SIG-M5 treated with dmso at 0.1 percent for 504 hours (cell line): Measurements from ENCODE around the gene MAP3K13.
A peak's percentile ranks its signal among the peaks of the same experiment; 100 is the strongest.

Source experiments
- DNase-seq: peaks from one replicate; lab custom pipeline; 2025; ENCODE audit not compliant: unreplicated experiment; lab: John Stamatoyannopoulos, UW

The MAP3K13 gene, protein sequence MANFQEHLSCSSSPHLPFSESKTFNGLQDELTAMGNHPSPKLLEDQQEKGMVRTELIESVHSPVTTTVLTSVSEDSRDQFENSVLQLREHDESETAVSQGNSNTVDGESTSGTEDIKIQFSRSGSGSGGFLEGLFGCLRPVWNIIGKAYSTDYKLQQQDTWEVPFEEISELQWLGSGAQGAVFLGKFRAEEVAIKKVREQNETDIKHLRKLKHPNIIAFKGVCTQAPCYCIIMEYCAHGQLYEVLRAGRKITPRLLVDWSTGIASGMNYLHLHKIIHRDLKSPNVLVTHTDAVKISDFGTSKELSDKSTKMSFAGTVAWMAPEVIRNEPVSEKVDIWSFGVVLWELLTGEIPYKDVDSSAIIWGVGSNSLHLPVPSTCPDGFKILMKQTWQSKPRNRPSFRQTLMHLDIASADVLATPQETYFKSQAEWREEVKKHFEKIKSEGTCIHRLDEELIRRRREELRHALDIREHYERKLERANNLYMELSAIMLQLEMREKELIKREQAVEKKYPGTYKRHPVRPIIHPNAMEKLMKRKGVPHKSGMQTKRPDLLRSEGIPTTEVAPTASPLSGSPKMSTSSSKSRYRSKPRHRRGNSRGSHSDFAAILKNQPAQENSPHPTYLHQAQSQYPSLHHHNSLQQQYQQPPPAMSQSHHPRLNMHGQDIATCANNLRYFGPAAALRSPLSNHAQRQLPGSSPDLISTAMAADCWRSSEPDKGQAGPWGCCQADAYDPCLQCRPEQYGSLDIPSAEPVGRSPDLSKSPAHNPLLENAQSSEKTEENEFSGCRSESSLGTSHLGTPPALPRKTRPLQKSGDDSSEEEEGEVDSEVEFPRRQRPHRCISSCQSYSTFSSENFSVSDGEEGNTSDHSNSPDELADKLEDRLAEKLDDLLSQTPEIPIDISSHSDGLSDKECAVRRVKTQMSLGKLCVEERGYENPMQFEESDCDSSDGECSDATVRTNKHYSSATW

DNA sequence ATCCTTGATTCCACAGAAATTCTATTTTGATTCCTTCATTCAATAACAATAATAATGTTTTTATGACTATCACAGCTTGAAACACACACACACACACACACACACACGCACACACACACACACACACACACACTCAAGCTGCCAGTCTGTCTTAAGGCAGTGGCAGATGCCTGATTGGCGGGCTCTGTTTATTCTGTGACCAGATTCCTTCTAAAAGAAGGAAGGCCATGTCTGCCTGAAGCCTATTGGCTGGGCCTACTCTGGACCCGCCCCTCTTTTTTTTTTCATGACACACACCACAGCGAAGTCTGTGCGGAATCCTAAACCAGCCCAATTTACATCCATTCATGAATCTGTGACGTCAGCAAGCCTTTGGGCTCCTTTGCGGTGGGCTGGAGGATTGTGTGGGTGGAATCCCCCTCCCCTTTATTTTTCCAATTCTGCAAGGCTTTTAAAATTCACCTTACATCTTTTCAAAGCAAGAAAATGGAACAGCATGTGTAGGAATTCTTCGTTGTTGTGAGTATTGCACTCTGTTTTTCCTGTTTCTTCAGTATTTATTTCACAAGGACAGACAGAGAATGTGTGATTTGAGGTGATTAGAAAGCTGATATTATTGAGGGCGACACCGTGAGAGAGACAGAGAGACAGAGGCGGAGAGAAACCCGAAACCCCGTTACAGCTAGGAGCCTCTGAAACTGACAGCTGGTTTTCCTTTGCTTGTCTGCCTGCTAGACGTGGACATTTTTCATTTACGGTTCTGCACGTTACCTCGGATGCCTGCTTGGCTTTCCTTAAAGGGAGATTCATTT is at the start of gene MAP3K13:
MAP3K13 (plus strand) TSS at position 287 of the 812 bp plus-strand sequence. CDS start 65,446 bp downstream, outside the sequence.
- peak; percentile 87 for DNase-seq

DNA sequence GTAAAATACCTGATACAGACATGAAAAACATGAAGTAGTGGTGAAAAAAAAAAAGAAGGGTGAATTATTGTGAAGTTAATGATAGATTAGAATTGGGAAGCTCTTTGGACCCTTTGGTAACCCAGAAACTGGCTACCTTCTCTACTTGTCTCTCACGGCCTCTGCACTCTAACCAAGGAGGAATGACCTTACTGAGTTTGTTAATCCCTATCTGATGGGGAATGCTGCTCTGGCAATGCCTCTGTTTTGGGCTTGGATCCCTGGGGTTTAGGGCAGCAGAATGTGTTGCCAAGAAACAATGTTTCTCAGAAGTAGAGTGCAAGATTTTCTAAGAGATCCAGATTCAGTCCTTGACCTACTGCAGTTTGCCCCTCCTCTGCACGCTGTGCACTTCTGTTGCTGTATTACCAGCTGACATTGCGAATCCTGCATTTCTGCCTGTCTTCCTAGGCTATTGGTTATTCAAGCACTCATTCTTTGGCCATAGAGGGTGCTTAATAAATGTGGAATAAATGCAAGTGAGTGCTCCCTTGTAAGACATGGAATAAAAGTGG is 49.2 kb upstream of the MAP3K13 start:
- DNase-seq: no peak

GRCh38 chr3:185316740-185317412 is 46.1 kb upstream of the MAP3K13 start:
- peak; percentile 87 for DNase-seq

DNA sequence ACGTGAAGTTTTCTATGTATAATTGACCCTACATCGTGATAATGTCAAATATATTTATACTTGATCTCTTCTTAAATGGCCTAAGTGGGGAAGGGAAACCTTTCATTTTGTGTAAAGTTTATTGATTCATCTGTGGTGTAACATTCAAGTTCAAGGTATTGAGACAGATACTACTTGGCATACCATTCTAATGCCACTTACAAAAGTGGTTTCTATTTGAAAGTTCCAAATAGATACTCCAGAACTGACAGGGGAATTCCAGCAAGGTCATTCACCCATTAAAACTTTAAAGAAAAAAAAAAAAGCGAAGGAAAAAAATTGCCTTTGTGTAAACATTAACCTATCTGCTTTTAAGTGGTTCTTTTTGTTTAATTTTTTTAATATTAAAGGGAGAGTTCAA is 45.3 kb upstream of the MAP3K13 start:
- DNase-seq: no peak

- no peak for DNase-seq
These were observed 44.8 kb upstream of the MAP3K13 start for GRCh38 chr3:185318141-185318540.

GRCh38 chr3:185319801-185320200 is 43.1 kb upstream of the MAP3K13 start:
- no peak for DNase-seq

- no peak for DNase-seq
These were observed 42.0 kb upstream of the MAP3K13 start for GRCh38 chr3:185320949-185321348.

GRCh38 chr3:185322101-185322719 is 40.7 kb upstream of the MAP3K13 start:
- no peak for DNase-seq

GRCh38 chr3:185325946-185326791 is 36.8 kb upstream of the MAP3K13 start:
- no peak for DNase-seq

DNA sequence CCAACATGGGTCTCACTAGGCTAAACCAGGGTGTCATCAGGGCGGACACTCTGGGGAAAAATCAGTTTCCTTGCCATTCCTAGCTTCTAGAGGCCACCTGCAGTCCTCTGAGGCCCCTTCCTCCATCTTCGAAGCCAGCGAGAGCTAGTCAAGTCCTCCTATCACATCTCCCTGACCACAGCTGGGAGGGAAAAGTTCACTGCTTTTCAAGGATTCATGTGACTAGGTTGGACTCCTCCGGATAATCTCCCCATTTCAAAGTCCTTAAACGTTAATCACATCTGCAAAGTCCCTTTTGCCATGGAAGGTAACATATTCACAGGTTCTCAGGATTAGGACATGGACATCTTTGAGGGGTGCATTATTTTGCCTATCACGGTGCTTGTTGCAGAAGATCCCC is 35.9 kb upstream of the MAP3K13 start:
- DNase-seq: no peak

DNA sequence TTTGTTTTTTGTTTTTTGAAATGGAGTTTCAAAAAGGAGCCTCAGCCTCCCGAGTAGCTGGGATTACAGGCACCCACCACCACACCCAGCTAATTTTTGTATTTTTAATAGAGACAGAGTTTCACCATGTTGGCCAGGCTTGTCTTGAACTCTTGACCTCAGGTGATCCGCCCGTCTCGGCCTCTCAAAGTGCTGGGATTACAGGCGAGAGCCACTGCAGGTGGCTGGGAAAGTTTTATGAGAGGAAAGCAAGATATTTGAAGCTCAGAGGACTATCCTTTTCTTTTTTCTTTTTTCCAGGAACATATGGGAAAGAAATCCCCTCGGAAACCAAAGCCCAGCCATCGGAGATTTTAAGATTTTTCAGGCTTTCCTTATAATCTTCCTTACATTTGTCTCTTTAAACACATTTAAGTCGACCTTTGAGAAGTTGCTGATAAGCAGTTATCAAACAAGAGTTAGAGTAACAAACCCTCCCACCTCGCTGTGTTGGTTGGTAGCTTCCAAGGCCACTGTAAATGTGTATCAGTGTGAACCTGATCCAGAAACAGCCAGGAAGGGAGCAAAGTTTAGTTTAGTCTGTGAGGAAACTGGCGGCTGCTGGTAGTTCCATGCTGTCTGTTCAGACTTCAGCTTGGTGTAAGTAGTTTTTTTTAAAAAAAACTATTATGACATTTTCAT is 34.5 kb upstream of the MAP3K13 start:
- DNase-seq: no peak

- peak; percentile 60 for DNase-seq
These were observed 32.7 kb upstream of the MAP3K13 start for GRCh38 chr3:185330238-185330637.

DNA sequence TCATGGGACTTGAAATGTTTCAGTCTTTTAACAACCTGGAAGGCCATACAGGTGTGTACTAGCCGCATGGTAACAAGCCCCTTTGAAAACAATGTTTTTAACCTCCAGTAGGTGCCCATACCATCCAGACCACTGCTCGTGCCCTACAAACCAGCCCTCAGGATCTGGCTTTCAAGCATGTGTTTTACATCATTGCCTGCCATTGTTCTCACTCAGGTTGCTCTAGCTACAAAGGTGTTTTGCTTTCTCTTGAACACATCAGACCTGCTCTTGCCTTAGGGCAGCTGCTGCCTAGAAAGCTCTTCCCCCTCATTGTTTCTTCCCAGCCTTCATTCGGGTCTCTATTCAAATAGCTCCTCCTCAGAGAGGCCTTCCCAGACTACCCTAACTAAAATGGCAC is 32.3 kb upstream of the MAP3K13 start:
- no peak for DNase-seq

- peak; percentile 98 for DNase-seq
These were observed 30.8 kb upstream of the MAP3K13 start for GRCh38 chr3:185332026-185332735.

- peak; percentile 53 for DNase-seq
These were observed 27.1 kb upstream of the MAP3K13 start for GRCh38 chr3:185335799-185336198.

DNA sequence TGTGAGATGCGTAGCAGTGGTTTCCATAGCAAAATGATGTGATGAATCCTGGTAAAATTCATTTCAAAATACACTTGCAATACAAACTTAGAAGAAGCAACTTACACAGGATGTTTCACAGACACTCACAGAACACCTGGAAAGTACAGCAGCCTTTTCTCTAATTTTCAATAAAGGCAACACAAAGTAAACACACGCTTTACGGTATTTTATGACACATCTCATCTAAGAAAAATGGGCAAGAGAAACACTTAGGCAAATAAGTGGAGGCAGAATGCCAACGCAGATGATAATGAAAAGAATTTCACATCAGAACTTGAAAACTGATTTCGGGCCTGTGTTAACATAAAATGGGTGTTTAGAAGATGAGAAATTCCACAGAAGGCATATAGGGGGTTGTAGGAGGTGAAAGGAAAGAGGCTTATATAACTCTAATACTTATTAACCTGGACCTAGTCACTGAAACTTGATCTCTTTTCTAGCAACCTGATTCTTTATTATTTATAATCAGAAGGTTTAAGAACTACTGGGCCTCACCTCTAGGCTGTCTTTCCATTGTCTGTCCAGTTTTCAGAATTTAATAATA is 25.6 kb upstream of the MAP3K13 start:
- no peak for DNase-seq

DNA sequence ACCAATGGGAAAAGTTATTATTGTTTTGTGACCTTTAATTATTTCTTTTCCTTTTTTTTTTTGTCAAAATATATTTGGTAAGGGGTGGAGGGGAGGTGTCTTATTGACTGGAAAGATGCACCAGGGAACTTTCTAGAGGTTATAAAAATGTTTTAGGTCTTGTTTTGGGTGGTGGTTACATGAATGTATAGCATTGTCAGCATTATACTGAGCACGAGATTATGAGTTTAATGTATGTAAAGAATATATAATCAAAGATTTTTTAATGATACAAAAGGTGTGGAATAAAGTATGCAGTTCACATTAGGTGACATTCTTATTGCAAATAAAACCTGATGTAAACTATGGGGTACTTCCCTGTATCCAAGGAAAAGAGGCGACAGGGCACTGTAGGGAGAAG is 23.0 kb upstream of the MAP3K13 start:
- no peak for DNase-seq
